GM21825 (cell line): Measurements from ENCODE around the gene SYT1.

Source experiments
- ATAC-seq: cut with Tn5 transposase; IDR thresholded peaks from one replicate; pipeline ENCODE4 v1.9.1; 2021; ENCODE audit warnings: mild to moderate bottlenecking, moderate library complexity; ENCODE audit not compliant: unreplicated experiment

The SYT1 gene

GRCh38 chr12:79331870-79332269 lies 467.3 kb downstream of the SYT1 start:
- no peak for ATAC-seq

- no peak for ATAC-seq
Measured at GRCh38 chr12:79333144-79333543, 468.6 kb downstream of the SYT1 start.

GRCh38 chr12:79337662-79338290 lies 473.2 kb downstream of the SYT1 start:
- ATAC-seq: no peak

GRCh38 chr12:79344855-79345847 lies 480.6 kb downstream of the SYT1 start:
- peak; percentile 85 for ATAC-seq

- no peak for ATAC-seq
Measured at GRCh38 chr12:79347866-79348265, 483.3 kb downstream of the SYT1 start.

- no peak for ATAC-seq
Measured at GRCh38 chr12:79351251-79351650, 486.7 kb downstream of the SYT1 start.

GRCh38 chr12:79356216-79356615 lies 491.6 kb downstream of the SYT1 start:
- ATAC-seq: no peak

- no peak for ATAC-seq
Measured at GRCh38 chr12:79357048-79357447, 492.5 kb downstream of the SYT1 start.

GRCh38 chr12:79358716-79359300 lies 494.2 kb downstream of the SYT1 start:
- ATAC-seq: no peak

GRCh38 chr12:79360286-79360685 lies 495.7 kb downstream of the SYT1 start:
- no peak for ATAC-seq

- ATAC-seq: no peak
Measured at GRCh38 chr12:79360936-79361335, 496.4 kb downstream of the SYT1 start.

- ATAC-seq: no peak
Measured at GRCh38 chr12:79364197-79364596, 499.6 kb downstream of the SYT1 start.

GRCh38 chr12:79366374-79366773 lies 501.8 kb downstream of the SYT1 start:
- ATAC-seq: no peak

- no peak for ATAC-seq
Measured at GRCh38 chr12:79367032-79367589, 502.5 kb downstream of the SYT1 start.

GRCh38 chr12:79370021-79370420 lies 505.4 kb downstream of the SYT1 start:
- no peak for ATAC-seq

GRCh38 chr12:79371226-79371625 lies 506.7 kb downstream of the SYT1 start:
- ATAC-seq: no peak

GRCh38 chr12:79373896-79374499 lies 509.4 kb downstream of the SYT1 start:
- no peak for ATAC-seq

- no peak for ATAC-seq
Measured at GRCh38 chr12:79374545-79374944, 510.0 kb downstream of the SYT1 start.

- no peak for ATAC-seq
Measured at GRCh38 chr12:79375050-79375449, 510.5 kb downstream of the SYT1 start.

GRCh38 chr12:79378496-79378895 lies 513.9 kb downstream of the SYT1 start:
- no peak for ATAC-seq

GRCh38 chr12:79380402-79380801 lies 515.8 kb downstream of the SYT1 start:
- ATAC-seq: no peak
